Activated effector memory CD4-positive, alpha-beta T cell treated with anti-CD3 and anti-CD28 coated beads, Interleukin-2, amount 50 U/mL, for 16 hours (primary cell): ENCODE results near the gene STARD4.

Source experiments
- DNase-seq: peaks from one replicate; pipeline ENCODE4 v3.0.0-alpha.2; 2020

Gene STARD4

DNA sequence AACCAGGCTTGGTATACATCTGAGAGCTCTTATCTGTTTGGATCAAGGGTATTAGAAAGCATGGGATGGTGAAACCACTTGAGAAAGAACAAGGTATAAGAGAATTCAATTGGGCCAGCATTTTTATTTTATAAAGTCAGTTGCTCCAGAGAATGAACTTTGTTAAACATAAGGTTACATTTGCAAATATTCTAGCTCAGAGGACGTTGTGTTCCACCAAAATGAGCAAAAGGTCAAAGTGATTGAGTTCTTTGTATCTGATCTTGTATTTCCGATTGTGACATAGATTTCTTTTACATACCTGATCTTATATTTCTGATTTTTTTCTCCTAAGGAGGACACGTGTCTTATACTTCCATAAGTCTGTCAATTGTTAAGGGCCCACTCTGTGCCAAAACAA is 8.6 kb upstream of the STARD4 start:
- no peak for DNase-seq

GRCh38 chr5:111518777-111519176 is 6.4 kb upstream of the STARD4 start:
- DNase-seq, result no peak

DNA sequence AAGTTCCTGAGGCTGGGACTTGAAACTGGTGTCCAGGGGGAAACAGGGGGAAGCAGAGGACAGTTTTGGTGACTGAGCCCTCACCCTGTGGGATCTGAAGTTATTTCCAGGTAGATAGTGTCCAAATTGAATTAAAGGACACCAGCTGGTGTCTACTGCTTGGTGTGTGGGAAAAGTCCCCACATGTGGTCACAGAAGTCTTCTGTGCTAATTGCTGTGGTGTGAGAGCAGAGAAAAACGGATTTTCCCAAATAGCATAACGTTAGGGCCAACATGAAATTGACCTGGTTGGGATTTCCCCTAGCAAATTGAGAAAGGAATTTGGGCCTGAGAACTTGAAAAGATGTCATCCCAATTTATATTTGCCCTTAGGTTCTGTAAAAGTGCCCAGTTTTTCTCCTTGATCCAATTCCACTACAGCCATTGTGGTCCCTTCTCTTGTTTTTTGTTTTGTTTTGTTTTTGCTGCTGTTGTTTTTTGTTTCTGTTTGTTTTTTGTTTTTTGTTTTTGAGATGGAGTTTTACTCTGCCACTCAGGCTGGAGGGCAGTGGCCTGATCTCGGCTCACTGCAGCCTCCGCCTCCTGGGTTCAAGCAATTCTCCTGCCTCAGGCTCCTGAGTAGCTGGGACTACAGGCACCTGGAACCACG is 5.6 kb upstream of the STARD4 start:
- no peak for DNase-seq

- no peak for DNase-seq
These were observed 1.8 kb upstream of the STARD4 start for GRCh38 chr5:111514087-111514486.

DNA sequence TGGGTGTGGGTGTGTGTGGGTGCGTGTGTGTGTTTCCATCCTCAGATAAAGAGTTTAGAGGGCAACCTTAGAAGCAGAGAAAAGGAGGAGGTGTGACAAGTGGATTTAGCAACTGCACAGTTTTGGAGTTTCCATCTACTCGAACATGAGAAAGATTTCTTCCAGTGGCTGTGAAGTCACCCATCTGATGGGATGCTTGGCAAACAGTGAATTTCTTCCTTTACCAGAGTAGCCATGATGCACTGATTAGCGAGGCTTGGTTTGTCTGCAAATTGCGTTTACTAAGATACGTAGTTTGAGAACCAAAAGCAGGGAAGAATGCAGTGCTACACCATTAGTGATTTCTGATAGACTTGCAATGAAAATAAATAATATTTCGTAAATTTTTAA is 791 bp upstream of the STARD4 start:
- peak; percentile 82 for DNase-seq

DNA sequence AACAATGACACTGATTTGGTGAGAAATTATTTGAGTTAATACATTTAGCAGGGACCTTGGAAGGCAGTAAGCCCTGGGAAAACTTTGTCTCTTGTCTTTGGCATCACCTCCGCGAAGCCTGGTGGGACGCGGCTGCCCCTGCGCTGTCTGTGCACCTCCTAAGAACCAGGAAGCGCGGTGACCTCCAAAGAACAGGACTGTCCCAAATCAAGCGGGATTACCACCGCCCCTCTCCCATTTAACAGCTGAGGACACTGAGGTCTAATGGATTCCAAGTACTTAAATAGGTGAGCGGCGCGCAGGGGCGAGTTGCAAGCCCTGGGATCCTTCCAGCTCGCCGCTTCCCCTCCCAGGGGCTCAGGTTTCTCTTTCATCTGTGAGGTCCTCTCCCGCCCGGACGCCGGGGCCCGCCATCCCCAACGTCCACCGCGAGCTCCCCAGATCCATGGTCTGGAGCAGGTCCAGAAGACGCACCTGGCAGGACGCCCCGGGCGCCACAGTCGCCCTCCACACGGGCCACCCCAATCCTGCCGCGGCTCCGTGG is 432 bp downstream of the STARD4 start:
- DNase-seq, result no peak

- DNase-seq, result no peak
These were observed 1.0 kb downstream of the STARD4 start for GRCh38 chr5:111511174-111511830.

DNA sequence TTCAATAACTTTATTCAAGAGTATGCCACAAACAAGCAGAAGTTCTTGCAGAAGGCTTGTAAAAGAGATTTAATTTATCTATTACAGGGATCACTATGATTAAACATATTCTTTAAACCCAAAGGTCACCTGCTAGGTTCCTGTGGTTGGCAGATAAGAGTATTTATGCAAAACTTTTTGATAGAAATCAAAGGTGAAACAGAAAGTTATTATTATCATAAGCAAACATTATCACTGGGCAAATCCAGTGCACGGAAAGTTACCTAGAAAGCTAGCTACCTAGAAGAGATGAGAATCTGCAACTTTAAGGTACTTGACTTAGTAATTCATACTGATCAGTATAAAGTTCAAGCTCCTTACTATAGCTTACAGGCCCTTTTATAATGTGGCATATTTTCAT is 3.2 kb downstream of the STARD4 start:
- DNase-seq, result no peak

- DNase-seq, result no peak
These were observed 5.1 kb downstream of the STARD4 start for GRCh38 chr5:111507276-111507675.

DNA sequence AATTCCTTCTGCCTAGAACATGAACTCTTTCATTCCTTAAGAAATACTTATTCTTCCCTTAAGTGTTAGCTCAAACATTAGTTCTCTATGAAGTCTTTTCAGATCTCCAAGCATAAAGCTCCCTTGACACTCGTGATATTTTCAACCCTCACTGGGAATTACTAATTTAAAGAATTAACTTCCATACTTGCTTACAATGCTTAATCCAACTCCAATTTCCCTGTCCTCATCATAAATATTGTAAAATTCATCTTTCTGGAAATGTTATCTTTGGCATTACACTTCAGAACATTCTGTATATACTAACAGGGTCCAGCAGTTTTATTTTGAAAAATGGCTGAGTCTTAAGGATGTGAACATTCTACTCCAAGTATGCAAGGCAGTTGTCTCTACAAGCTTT is 7.2 kb downstream of the STARD4 start:
- no peak for DNase-seq

- no peak for DNase-seq
These were observed 9.4 kb downstream of the STARD4 start for GRCh38 chr5:111502956-111503355.

GRCh38 chr5:111498346-111498745 is 14.0 kb downstream of the STARD4 start:
- DNase-seq, result no peak

DNA sequence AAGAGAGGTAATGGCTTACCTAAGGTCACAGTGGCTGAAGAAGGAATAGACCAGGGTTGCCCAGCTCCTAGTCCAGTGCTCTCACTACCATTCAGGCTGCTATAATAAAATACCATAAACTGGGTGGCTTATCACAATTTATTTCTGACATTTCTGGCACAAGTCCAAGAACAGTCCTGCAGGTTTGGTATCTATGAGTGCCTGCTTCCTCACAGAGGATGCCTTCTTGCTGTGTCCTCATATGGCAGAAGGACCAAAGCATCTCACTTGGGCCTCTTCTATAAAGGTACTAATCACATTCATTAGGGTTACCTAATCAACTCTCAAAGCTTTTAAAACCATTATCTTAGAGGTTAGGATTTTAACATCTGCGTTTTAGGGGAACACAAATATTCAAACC is 17.2 kb downstream of the STARD4 start:
- no peak for DNase-seq

GRCh38 chr5:111494355-111494999 is 17.9 kb downstream of the STARD4 start:
- no peak for DNase-seq

GRCh38 chr5:111493031-111493430 is 19.3 kb downstream of the STARD4 start:
- no peak for DNase-seq

- DNase-seq, result no peak
These were observed 24.0 kb downstream of the STARD4 start for GRCh38 chr5:111488353-111488752.

DNA sequence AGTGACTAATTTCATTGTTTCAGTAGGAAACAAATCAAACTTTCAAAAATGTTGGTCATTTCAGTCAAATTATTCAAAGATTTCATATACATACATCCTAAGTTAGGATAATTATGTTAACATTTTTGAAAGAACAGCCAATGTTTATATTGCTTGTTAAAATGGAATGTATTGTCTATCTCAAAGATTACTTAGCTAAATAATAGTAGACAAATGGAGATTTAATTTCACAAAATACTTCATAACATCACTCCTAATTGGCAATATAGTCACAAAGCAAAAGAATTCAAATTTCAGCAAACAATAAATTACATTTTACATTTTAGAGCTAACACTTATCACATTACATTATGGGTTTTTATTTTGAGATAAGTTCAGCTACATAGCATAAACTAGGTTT is 25.4 kb downstream of the STARD4 start:
- DNase-seq, result no peak

GRCh38 chr5:111486055-111486454 is 26.3 kb downstream of the STARD4 start:
- DNase-seq, result no peak

GRCh38 chr5:111480346-111480745 is 32.0 kb downstream of the STARD4 start:
- DNase-seq, result no peak

- no peak for DNase-seq
These were observed 33.4 kb downstream of the STARD4 start for GRCh38 chr5:111478898-111479297.

DNA sequence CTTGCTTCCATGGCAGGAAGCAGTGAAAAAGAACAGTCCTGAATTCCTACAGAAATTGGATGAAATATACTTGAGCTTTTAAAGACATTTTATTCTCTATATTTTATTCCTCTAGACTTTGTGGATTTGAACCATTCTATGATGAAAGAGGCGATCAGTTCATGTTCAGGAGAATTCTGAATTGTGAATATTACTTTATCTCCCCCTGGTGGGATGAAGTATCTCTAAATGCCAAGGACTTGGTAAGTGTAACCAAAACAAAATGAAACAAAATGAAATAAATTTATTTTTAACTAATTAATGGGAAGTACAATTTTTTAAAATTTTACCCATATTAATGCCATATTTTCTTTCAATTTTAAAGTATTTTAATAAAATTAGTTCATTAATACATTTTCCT is 34.1 kb downstream of the STARD4 start:
- DNase-seq, result no peak

GRCh38 chr5:111472579-111472978 is 39.8 kb downstream of the STARD4 start:
- no peak for DNase-seq

GRCh38 chr5:111472096-111472495 is 40.2 kb downstream of the STARD4 start:
- no peak for DNase-seq

DNA sequence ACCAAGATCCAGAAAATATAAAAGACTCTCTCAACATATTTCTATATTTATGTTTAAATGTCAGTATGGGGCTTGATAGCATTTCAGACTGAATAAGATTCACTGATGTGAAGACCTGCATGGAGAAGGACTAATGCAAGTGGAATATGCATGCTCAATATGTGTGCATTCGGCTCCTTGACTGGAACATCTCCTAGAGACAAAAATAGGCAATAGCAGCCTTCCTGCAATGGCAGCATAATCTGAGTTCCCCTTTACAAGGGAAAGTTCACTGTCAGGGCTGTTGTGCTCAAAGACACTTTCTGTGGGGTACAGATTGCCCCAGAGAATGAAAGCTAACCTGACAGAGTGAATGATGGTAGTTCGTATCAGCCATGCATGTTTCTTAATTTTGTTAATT is 42.4 kb downstream of the STARD4 start:
- no peak for DNase-seq
